ENCODE results near the gene MFSD2A.
"Not testable (repeated sequence)": the region's sequence is repeated elsewhere in the genome, so short reads cannot be mapped to it uniquely, and the experiment has no call there.

Gene MFSD2A

GRCh38 chr1:39940253-39940652 lies 14.7 kb upstream of the MFSD2A start:
- in situ Hi-C loops (cut with MboI; ENCODE audit: low sequenced_read_pairs) = no loop called here

GRCh38 chr1:39940980-39941871 lies 13.7 kb upstream of the MFSD2A start:
- in situ Hi-C loops (cut with MboI; ENCODE audit: low sequenced_read_pairs) = no loop called here

GRCh38 chr1:39943471-39944290 lies 11.3 kb upstream of the MFSD2A start:
- in situ Hi-C loops (cut with MboI; ENCODE audit: low sequenced_read_pairs) = no loop called here

GRCh38 chr1:39944410-39945112 lies 10.4 kb upstream of the MFSD2A start:
- in situ Hi-C loops (cut with MboI; ENCODE audit: low sequenced_read_pairs) = no loop called here

- in situ Hi-C loops (cut with MboI; ENCODE audit: low sequenced_read_pairs) = no loop called here
Observed at GRCh38 chr1:39946216-39946615, 8.7 kb upstream of the MFSD2A start.

GRCh38 chr1:39947260-39947659 lies 7.7 kb upstream of the MFSD2A start:
- in situ Hi-C loops (cut with MboI; ENCODE audit: low sequenced_read_pairs) = no loop called here

GRCh38 chr1:39949891-39950290 lies 5.1 kb upstream of the MFSD2A start:
- in situ Hi-C loops (cut with MboI; ENCODE audit: low sequenced_read_pairs) = no loop called here

- in situ Hi-C loops (cut with MboI; ENCODE audit: low sequenced_read_pairs) = no loop called here
Observed at GRCh38 chr1:39951926-39952325, 3.0 kb upstream of the MFSD2A start.

GRCh38 chr1:39952359-39953110 lies 2.4 kb upstream of the MFSD2A start:
- in situ Hi-C loops (cut with MboI; ENCODE audit: low sequenced_read_pairs) = no loop called here

- in situ Hi-C loops (cut with MboI; ENCODE audit: low sequenced_read_pairs) = no loop called here
Observed at GRCh38 chr1:39954324-39954869, 548 bp upstream of the MFSD2A start.

GRCh38 chr1:39955547-39956539 lies 898 bp downstream of the MFSD2A start:
- in situ Hi-C loops (cut with MboI; ENCODE audit: low sequenced_read_pairs) = no loop called here

- in situ Hi-C loops (cut with MboI; ENCODE audit: low sequenced_read_pairs) = no loop called here
Observed at GRCh38 chr1:39957299-39958015, 2.5 kb downstream of the MFSD2A start.

- in situ Hi-C loops (cut with MboI; ENCODE audit: low sequenced_read_pairs) = no loop called here
Observed at GRCh38 chr1:39958403-39959200, 3.7 kb downstream of the MFSD2A start.

GRCh38 chr1:39959651-39960333 lies 4.8 kb downstream of the MFSD2A start:
- in situ Hi-C loops (cut with MboI; ENCODE audit: low sequenced_read_pairs) = no loop called here

- in situ Hi-C loops (cut with MboI; ENCODE audit: low sequenced_read_pairs) = no loop called here
Observed at GRCh38 chr1:39960431-39960958, 5.5 kb downstream of the MFSD2A start.

- in situ Hi-C loops (cut with MboI; ENCODE audit: low sequenced_read_pairs) = no loop called here
Observed at GRCh38 chr1:39962450-39962825, 7.5 kb downstream of the MFSD2A start.

- in situ Hi-C loops (cut with MboI; ENCODE audit: low sequenced_read_pairs) = not testable (repeated sequence)
Observed at GRCh38 chr1:39962964-39963363, 8.0 kb downstream of the MFSD2A start.

All from HL-60/S4 (cell line).